Activated CD4-positive, alpha-beta T cell treated with anti-CD3 and anti-CD28 coated beads, Interleukin-2, amount 10 ng/mL, durations not matched to agents 7 days and 5 days (primary cell): ENCODE measurements around the gene IRGQ. TPM values are rescaled to one million over a fixed set of nuclear protein-coding genes. Genes with fewer than 3 reads are reported as not detected.

Experiments
- CTCF ChIA-PET: fragments of 350-600 bp; sonication (Branson Sonifier 250); formaldehyde crosslinking; loops from one replicate; lab custom pipeline; 2021; ENCODE audit warnings: antibody characterized with exemption; lab: Charles Lee
- POLR2A ChIA-PET: fragments of 350-600 bp; sonication (Branson Sonifier 250); formaldehyde crosslinking; loops from one replicate; lab custom pipeline; 2021; ENCODE audit warnings: antibody characterized with exemption; lab: Charles Lee
- DNase-seq: peaks from one replicate; pipeline ENCODE4 v3.0.0-alpha.2; 2020
- H3K27ac Mint-ChIP-seq: one replicate; pipeline ENCODE4 v1.8.0; 2021; ENCODE audit warnings: mild to moderate bottlenecking, moderate library complexity, mixed read lengths
- H3K27me3 Mint-ChIP-seq: one replicate; pipeline ENCODE4 v1.8.0; 2021; ENCODE audit warnings: mixed read lengths
- H3K36me3 Mint-ChIP-seq: one replicate; pipeline ENCODE4 v1.8.0; 2021; ENCODE audit warnings: low read depth, mixed read lengths
- H3K4me1 Mint-ChIP-seq: one replicate; pipeline ENCODE4 v1.8.0; 2021; ENCODE audit warnings: mixed read lengths
- H3K4me3 Mint-ChIP-seq: one replicate; pipeline ENCODE4 v1.8.0; 2021; ENCODE audit warnings: mild to moderate bottlenecking, moderate library complexity, mixed read lengths
- H3K9me3 Mint-ChIP-seq: one replicate; pipeline ENCODE4 v1.8.0; 2021; ENCODE audit warnings: mixed read lengths
- total RNA-seq, 2 experiments: library from RNA; stranded (reverse); gene quantifications; one replicate each; pipeline ENCODE4 v1.2.3, GENCODE V29; 2021

IRGQ gene
- total RNA-seq, 2 experiments from 2014 or later, result 9.0 to 9.7 TPM

GRCh38 chr19:43622070-43622469 is 26.1 kb upstream of the IRGQ start:
- H3K4me1 Mint-ChIP-seq, result peaks cover 39% of the 10 kb centered on the region
- H3K27ac Mint-ChIP-seq, result no peak overlapping the region
- no peak overlapping the region for H3K4me3 Mint-ChIP-seq
- peaks cover 2% of the 10 kb centered on the region for H3K36me3 Mint-ChIP-seq
- no peaks in the 10 kb centered on the region for H3K9me3 Mint-ChIP-seq
- DNase-seq, result no peak
- ChIA-PET POLR2A (no interaction called here), CTCF (interaction anchor here (0.6 to 1.1 kb wide), 2 partner anchors 43 to 67 kb away, joined by 3 to 4 read pairs; no protein-coding TSS in a partner anchor)
- peaks cover 5% of the 10 kb centered on the region for H3K27me3 Mint-ChIP-seq

- Mint-ChIP-seq H3K4me1 (peaks cover 30% of the 10 kb centered on the region), H3K27ac (peak overlapping the region; percentile 98), H3K36me3 (peaks cover 2% of the 10 kb centered on the region), H3K4me3 (peak overlapping the region; percentile 94), H3K9me3 (no peaks in the 10 kb centered on the region), H3K27me3 (no peaks in the 10 kb centered on the region)
- POLR2A ChIA-PET, result no interaction called here
- no peak for DNase-seq
- CTCF ChIA-PET, result interaction anchor here (0.6 kb wide), 2 partner anchors 27 to 28 kb away, joined by 3 to 4 read pairs; no protein-coding TSS in a partner anchor
Observed at GRCh38 chr19:43620061-43621001, 24.4 kb upstream of the IRGQ start.

GRCh38 chr19:43619262-43620060 is 23.5 kb upstream of the IRGQ start, which contains the start of gene ZNF428:
Gene ZNF428, minus strand, starts transcription at chr19:43619629. Its CDS starts 5,325 bp downstream, at chr19:43614304.
- POLR2A ChIA-PET, result no interaction called here
- Mint-ChIP-seq H3K27me3 (no peaks in the 10 kb centered on the region), H3K36me3 (peaks cover 2% of the 10 kb centered on the region), H3K27ac (peak within 1 kb of the TSS; percentile 98), H3K4me1 (peaks cover 27% of the 10 kb centered on the region), H3K9me3 (no peaks in the 10 kb centered on the region), H3K4me3 (peak within 1 kb of the TSS; percentile 94)
- DNase-seq, result peak; percentile 88
- CTCF ChIA-PET, result no interaction called here

- H3K9me3 Mint-ChIP-seq, result no peaks in the 10 kb centered on the region
- peaks cover 21% of the 10 kb centered on the region for H3K4me1 Mint-ChIP-seq
- ChIA-PET POLR2A (no interaction called here), CTCF (no interaction called here)
- H3K36me3 Mint-ChIP-seq, result peaks cover 2% of the 10 kb centered on the region
- peak; percentile 56 for DNase-seq
- H3K4me3 Mint-ChIP-seq, result peak overlapping the region; percentile 94
- H3K27ac Mint-ChIP-seq, result peak overlapping the region; percentile 98
- no peaks in the 10 kb centered on the region for H3K27me3 Mint-ChIP-seq
Observed at GRCh38 chr19:43618921-43619261, 23.0 kb upstream of the IRGQ start.

GRCh38 chr19:43616954-43617353 is 21.0 kb upstream of the IRGQ start:
- Mint-ChIP-seq H3K4me1 (peaks cover 19% of the 10 kb centered on the region), H3K4me3 (no peak overlapping the region), H3K27me3 (no peaks in the 10 kb centered on the region), H3K9me3 (no peaks in the 10 kb centered on the region), H3K36me3 (peaks cover 17% of the 10 kb centered on the region), H3K27ac (no peak overlapping the region)
- CTCF ChIA-PET, result interaction anchor here (1.1 kb wide), 1 partner anchor 182 kb away, joined by 3 read pairs; no protein-coding TSS in a partner anchor
- POLR2A ChIA-PET, result no interaction called here
- DNase-seq, result no peak

GRCh38 chr19:43616306-43616705 is 20.4 kb upstream of the IRGQ start:
- H3K36me3 Mint-ChIP-seq, result peaks cover 18% of the 10 kb centered on the region
- no peak overlapping the region for H3K27ac Mint-ChIP-seq
- no peak overlapping the region for H3K4me3 Mint-ChIP-seq
- H3K9me3 Mint-ChIP-seq, result no peaks in the 10 kb centered on the region
- no peaks in the 10 kb centered on the region for H3K27me3 Mint-ChIP-seq
- DNase-seq, result no peak
- ChIA-PET CTCF (interaction anchor here (0.5 to 1.3 kb wide), 3 partner anchors 17 to 182 kb away, joined by 3 to 5 read pairs (median 3); no protein-coding TSS in a partner anchor), POLR2A (no interaction called here)
- peaks cover 16% of the 10 kb centered on the region for H3K4me1 Mint-ChIP-seq

- H3K9me3 Mint-ChIP-seq, result no peaks in the 10 kb centered on the region
- ChIA-PET POLR2A (no interaction called here), CTCF (no interaction called here)
- H3K4me3 Mint-ChIP-seq, result no peak overlapping the region
- H3K36me3 Mint-ChIP-seq, result peaks cover 19% of the 10 kb centered on the region
- H3K27ac Mint-ChIP-seq, result no peak overlapping the region
- H3K27me3 Mint-ChIP-seq, result no peaks in the 10 kb centered on the region
- H3K4me1 Mint-ChIP-seq, result peaks cover under 1% of the 10 kb centered on the region
- DNase-seq, result no peak
Observed at GRCh38 chr19:43612374-43612773, 16.4 kb upstream of the IRGQ start.

GRCh38 chr19:43611788-43612187 is 15.9 kb upstream of the IRGQ start, which contains the start of gene SRRM5:
Gene SRRM5, plus strand, starts transcription at chr19:43612088. Its CDS starts 34 bp downstream, at chr19:43612122.
- Mint-ChIP-seq H3K4me3 (no peak within 1 kb of the TSS), H3K4me1 (peaks cover 3% of the 10 kb centered on the region), H3K27me3 (no peaks in the 10 kb centered on the region), H3K27ac (no peak within 1 kb of the TSS), H3K9me3 (no peaks in the 10 kb centered on the region), H3K36me3 (peaks cover 21% of the 10 kb centered on the region)
- DNase-seq, result no peak
- ChIA-PET POLR2A (no interaction called here), CTCF (no interaction called here)

- Mint-ChIP-seq H3K27ac (no peak overlapping the region), H3K27me3 (no peaks in the 10 kb centered on the region), H3K4me1 (peaks cover 3% of the 10 kb centered on the region), H3K36me3 (peaks cover 22% of the 10 kb centered on the region), H3K9me3 (no peaks in the 10 kb centered on the region), H3K4me3 (no peak overlapping the region)
- no peak for DNase-seq
- ChIA-PET CTCF (interaction anchor here (1.7 kb wide), 1 partner anchor 13 kb away, joined by 4 read pairs; no protein-coding TSS in a partner anchor), POLR2A (no interaction called here)
Observed at GRCh38 chr19:43610493-43610892, 14.6 kb upstream of the IRGQ start.

- DNase-seq, result no peak
- Mint-ChIP-seq H3K4me3 (no peak overlapping the region), H3K27ac (no peak overlapping the region), H3K36me3 (peaks cover 22% of the 10 kb centered on the region), H3K27me3 (no peaks in the 10 kb centered on the region), H3K4me1 (peaks cover 3% of the 10 kb centered on the region), H3K9me3 (no peaks in the 10 kb centered on the region)
- ChIA-PET POLR2A (no interaction called here), CTCF (interaction anchor here (0.7 to 1.7 kb wide), 3 partner anchors 9 to 160 kb away, joined by 3 to 4 read pairs (median 4); no protein-coding TSS in a partner anchor)
Observed at GRCh38 chr19:43609872-43610271, 13.9 kb upstream of the IRGQ start.

GRCh38 chr19:43607238-43608205 is 11.6 kb upstream of the IRGQ start:
- H3K4me1 Mint-ChIP-seq, result peaks cover 3% of the 10 kb centered on the region
- peaks cover 11% of the 10 kb centered on the region for H3K36me3 Mint-ChIP-seq
- peak overlapping the region; percentile 50 for H3K27ac Mint-ChIP-seq
- DNase-seq, result no peak
- POLR2A ChIA-PET, result no interaction called here
- H3K9me3 Mint-ChIP-seq, result no peaks in the 10 kb centered on the region
- CTCF ChIA-PET, result interaction anchor here (0.7 to 1.0 kb wide), 2 partner anchors 8 to 13 kb away, joined by 3 to 4 read pairs; no protein-coding TSS in a partner anchor
- no peaks in the 10 kb centered on the region for H3K27me3 Mint-ChIP-seq
- H3K4me3 Mint-ChIP-seq, result no peak overlapping the region
